H7 (cell line): ENCODE measurements around the gene SUGCT. TPM values are rescaled to one million over a fixed set of nuclear protein-coding genes. Genes with fewer than 3 reads are reported as not detected.
"Not testable (repeated sequence)": the region's sequence is repeated elsewhere in the genome, so short reads cannot be mapped to it uniquely, and the experiment has no call there.

Experiments used
- DNase-seq: peaks from one replicate; pipeline ENCODE4 v3.0.0; 2012
- H3K27me3 ChIP-seq: 2 replicates; pipeline ENCODE4 v1.6.0; 2011; ENCODE audit warnings: mild to moderate bottlenecking, low read length; ENCODE audit not compliant: control insufficient read depth, insufficient read depth
- H3K36me3 ChIP-seq: replicated peaks from 2 replicates; pipeline ENCODE4 v1.5.1; 2011; ENCODE audit warnings: low read length; ENCODE audit not compliant: control insufficient read depth, insufficient read depth
- H3K4me3 ChIP-seq: 2 replicates; pipeline ENCODE4 v1.5.1; 2011; ENCODE audit warnings: low read depth, mild to moderate bottlenecking, control low read depth, low read length, moderate library complexity; ENCODE audit not compliant: insufficient read depth
- total RNA-seq: library from RNA; depleted of rRNA; stranded (reverse); fragments of >200 nt; shearing (Covaris generic); gene quantifications from 2 replicates; pipeline ENCODE4 v1.2.3, GENCODE V29; 2014; rRNA removed

Gene SUGCT
- total RNA-seq = 3.2 and 4.3 TPM in 2 replicates

DNA sequence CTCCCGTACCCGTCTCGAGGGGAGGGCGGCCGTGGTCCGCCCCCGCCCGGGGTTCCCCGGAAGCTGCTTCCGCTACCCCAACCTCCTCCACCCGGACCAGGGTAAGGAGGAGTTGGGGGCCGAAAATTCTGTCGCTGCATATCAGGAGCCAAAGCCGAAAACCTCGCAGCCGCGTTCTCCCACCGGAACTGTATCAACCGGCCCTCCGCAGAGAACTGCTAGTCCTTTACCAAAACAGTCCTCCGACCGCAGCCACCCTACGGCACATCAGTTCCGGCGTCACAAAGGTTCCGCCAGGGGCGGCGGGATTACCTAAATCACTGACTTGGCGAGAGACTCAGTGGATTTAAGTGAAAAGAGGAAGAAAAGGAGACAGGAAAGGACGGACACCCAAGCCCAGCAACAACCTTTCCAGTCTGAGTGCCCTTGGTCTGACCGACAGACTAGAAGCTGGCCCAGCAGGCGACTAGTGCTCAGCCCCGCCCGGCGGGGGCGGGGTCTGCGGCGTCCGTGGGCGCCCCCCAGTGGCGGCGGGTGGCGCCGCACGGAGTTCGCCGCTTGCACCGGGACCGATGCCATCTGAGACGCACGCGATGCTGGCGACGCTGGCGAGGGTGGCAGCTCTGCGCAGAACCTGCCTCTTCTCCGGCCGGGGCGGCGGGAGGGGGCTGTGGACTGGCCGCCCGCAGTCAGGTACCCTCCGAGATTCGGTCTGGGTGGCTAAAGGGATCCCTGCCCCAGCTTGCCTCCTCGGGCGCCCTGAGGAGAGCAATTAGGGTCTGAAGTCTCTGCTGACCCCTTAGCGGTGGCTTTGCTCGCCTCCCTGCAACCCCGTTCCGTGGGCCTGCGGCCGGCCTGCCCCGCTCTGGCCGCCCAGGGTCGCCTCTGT lies at the start of gene SUGCT, which contains the start of gene MPLKIP:
Gene SUGCT (plus strand): TSS at position 578 of the 889 bp plus-strand sequence.
Gene MPLKIP (minus strand): TSS at position 195 of the 889 bp plus-strand sequence. CDS start 55 bp downstream, at position 140.
- peaks cover 8% of the 10 kb centered on the region for H3K27me3 ChIP-seq
- peak; percentile 95 for DNase-seq
- H3K36me3 ChIP-seq = no peaks in the 10 kb centered on the region
- peak within 1 kb of the TSS; percentile 92 for H3K4me3 ChIP-seq

DNA sequence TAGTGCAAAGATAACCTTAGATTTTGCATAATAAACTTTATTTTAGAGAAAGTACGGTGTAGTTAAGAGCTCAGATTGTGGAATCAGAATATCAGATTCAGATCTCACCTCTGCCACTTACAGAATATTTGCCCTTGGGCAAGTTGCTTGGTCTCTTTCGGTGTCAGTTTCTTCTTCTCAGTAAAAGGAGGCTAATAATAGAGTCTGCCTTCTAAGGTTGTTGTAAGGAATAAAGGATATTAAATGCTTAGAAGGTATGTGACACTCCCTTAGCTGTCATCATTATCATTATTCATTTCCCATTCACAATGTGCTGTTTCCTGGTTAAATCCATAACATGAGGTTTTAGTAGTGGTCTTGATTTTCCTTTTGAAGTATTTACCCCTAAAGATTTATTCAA lies 42.6 kb upstream of the SUGCT start:
- peaks cover 15% of the 10 kb centered on the region for H3K36me3 ChIP-seq
- DNase-seq = no peak
- no peak overlapping the region for H3K4me3 ChIP-seq
- no peaks in the 10 kb centered on the region for H3K27me3 ChIP-seq

DNA sequence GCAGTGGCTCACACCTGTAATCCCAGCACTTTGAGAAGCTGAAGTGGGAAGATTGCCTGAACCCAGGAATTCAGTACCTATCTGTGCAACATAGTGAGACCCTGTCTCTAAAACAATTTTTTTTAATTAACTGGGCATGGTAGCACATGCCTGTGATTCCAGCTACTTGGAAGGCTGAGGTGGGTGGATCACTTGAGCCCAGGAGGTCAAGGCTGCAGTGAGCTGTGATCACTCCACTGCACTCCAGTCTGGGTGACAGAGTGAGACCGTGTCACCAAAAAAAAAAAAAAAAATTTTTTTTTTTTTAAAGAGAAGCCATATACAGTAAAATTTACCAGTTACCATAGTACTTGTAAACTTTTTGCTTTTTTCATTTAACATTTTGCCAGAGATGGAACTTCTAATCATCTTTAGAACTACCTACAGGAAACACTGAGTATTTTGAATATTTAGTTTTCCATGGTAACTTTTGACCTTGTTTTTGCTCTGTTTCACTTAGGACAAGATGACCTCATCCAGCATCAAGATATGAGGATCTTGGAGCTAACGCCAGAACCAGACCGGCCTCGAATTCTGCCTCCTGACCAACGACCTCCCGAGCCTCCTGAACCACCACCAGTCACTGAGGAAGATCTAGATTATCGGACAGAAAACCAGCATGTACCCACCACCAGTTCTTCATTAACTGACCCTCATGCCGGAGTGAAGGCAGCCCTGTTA lies 41.0 kb upstream of the SUGCT start:
- no peak for DNase-seq
- Histone ChIP-seq H3K36me3 (peaks cover 11% of the 10 kb centered on the region), H3K27me3 (no peaks in the 10 kb centered on the region), H3K4me3 (no peak overlapping the region)

DNA sequence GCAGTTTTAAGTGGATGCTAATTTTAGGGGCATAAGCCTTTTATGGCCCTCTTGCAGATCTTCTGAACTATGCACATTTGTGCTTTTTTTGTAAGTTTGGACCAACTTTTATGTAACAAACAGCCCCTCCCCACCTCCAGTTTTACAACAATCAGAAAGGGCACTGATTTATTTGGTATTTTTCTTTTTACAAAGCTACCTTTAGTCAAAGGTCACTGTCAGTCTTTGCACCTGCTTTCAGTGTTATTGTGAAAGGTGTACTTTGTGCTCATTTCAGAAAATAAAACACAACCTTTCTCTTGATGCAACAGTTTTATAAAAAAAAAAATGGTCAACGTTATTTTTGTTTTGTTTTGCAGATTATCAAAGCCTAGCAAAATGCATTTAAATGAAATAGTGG lies 39.6 kb upstream of the SUGCT start:
- DNase-seq = no peak
- Histone ChIP-seq H3K36me3 (peaks cover 11% of the 10 kb centered on the region), H3K27me3 (no peaks in the 10 kb centered on the region)

DNA sequence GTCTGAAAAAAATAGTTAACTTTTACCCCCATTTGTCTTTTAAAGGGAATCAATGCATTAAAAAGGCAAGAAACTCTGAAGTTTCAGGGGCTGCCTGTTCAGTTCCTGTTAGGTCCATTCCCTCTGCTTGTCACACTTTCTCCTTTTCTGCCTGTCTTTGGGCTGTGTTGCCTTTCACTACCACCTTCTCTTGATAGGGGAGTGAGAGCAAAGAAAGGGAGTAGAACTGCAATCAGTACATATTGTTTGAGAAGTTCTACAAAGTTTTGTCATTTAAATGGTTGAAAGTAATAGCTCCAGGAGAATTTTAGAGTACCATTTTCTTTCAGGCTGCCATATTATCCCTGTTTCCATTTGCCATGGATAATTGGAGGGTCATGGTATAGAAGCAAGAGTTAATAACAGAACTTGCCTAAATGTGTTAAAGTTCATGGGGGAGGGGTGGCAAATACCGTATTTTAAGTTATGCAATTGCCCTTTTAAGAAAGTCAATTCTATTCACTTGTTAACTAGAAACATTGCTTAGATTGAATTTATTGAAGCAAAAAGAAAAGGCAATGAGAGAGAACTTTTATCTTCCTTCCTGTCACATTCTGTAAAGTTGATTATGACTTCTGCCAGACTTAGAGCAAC lies 39.0 kb upstream of the SUGCT start:
- Histone ChIP-seq H3K27me3 (no peaks in the 10 kb centered on the region), H3K4me3 (no peak overlapping the region), H3K36me3 (peaks cover 11% of the 10 kb centered on the region)
- DNase-seq = peak; percentile 11

More for the DNA sequence above, 39.6 kb upstream of the SUGCT start:
- H3K4me3 ChIP-seq = no peak overlapping the region

DNA sequence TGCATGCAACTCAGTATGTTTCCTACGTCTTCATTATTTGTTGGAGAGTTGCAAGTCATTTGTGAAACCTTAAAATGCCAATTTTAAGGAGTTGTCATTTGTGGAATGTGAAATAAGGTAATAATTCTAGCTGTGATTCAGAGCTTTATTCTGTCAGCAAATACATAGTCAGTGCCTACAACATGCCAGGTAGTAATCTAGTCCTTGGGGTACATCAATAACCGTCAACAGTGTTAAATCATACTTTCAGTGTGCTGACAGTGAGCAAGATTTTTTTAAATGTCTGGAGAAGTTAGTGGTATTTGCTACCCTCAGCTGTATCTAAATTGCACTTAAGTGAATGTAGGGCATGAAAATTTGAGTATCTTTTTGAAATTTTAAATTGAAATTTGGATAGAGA lies 37.1 kb upstream of the SUGCT start:
- peaks cover 11% of the 10 kb centered on the region for H3K36me3 ChIP-seq
- H3K4me3 ChIP-seq = no peak overlapping the region
- no peak for DNase-seq
- H3K27me3 ChIP-seq = no peaks in the 10 kb centered on the region

DNA sequence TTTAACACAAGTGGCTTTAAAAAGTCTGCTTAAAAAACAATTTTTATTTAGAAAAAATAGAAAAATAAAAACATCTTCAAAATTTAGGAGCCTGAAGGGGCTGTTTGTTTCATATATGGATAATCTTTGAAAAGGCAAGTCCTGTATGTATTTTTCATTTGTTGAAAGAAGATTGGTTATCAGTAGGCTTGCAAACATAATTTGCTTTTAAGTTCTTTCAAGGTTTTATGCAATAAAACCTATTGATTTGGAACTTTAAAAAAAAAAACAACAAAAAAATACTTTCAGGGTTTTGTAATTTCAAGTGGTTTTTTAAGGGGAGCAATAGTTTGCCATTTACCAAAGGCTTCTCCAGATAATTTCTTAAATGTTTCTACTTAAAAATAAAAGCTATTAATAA lies 36.0 kb upstream of the SUGCT start:
- no peaks in the 10 kb centered on the region for H3K27me3 ChIP-seq
- DNase-seq = no peak
- no peak overlapping the region for H3K4me3 ChIP-seq

DNA sequence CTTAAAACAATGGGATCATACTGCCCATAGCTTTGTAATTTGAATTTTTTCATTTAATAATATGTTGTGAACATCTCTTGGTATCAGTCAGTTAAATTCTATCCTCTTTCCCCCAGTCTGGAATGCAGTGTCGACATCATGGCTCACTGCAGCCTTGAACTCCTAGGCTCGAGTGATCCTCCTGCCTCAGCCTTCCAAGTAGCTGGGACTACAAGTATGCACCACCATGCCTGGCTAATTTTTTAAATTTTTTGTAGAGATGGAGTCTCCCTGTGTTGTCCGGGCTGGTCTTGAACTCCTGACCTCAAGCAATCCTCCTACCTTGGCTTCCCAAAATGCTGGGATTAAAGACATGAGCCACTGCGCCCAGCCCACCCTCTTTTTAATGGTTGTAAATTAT lies 35.0 kb upstream of the SUGCT start:
- DNase-seq = no peak
- Histone ChIP-seq H3K27me3 (no peaks in the 10 kb centered on the region), H3K4me3 (no peak overlapping the region), H3K36me3 (no peaks in the 10 kb centered on the region)

More for the DNA sequence above, 36.0 kb upstream of the SUGCT start:
- peaks cover 7% of the 10 kb centered on the region for H3K36me3 ChIP-seq

DNA sequence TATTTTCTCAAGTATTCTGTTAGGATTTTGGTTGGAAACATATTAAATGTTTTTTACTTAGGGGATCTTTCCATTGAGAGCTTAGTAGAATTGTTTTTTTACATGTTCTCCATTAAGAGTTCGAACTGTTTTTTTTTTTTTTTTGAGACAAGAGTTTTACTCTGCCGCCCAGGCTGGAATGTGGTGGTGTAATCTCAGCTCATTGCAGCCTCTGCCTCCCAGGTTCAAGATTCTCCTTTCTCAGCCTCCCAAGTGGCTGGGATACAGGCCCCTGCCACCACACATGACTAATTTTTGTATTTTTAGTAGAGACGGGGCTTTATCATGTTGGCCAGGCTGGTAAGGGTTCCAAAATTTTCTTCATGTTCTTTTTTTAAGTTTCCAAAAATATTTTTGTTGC lies 33.6 kb upstream of the SUGCT start:
- Histone ChIP-seq H3K27me3 (no peaks in the 10 kb centered on the region), H3K4me3 (no peak overlapping the region), H3K36me3 (no peaks in the 10 kb centered on the region)
- DNase-seq = no peak

DNA sequence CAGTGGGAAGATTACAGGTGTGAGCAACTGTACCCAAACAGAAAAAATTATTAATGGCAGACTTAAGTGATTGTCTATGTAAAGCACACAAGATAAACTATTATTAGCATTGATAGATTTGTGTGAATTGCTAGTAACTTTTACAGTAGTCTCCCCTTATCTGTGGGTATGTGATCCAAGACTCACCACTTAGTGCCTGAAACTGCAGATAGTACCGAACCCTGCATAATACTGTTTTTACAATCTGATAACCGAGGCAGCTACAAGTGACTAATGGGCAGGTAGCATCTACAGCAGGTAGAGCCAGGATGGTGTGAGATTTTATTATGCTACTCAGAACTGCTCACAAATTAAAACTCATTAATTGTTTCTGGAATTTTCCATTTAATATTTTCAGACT lies 31.9 kb upstream of the SUGCT start:
- no peak overlapping the region for H3K4me3 ChIP-seq
- H3K36me3 ChIP-seq = no peaks in the 10 kb centered on the region; the same call in 1 of the 2 replicates
- no peak for DNase-seq
- no peaks in the 10 kb centered on the region for H3K27me3 ChIP-seq

DNA sequence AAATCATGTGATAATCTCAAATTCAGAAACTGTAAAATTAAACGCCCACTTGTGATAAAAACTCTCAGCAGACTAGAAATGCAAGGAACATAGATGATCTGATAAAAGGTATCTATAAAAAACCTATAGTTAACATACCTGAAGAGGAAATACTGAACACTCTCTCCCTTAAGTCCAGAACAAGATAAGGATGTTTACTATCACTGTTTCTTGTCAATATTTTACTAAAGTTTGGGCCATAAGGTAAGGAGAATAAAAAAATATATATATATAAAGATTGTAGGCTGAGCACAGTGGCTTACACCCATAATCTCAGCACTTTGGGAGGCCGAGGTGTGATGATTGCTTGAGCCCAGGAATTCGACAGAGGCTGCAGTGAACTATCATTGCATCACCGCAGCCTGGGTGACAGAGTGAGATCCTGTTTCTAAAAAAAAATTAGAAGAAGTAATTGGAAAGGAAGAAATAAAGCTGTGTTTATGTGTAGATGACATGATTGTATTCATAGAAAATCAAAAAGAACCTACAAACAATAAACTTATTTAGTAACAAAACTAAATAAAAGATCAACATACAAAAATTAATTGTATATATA lies 28.8 kb upstream of the SUGCT start:
- Histone ChIP-seq H3K4me3 (no peak overlapping the region), H3K36me3 (no peaks in the 10 kb centered on the region; the same call in 1 of the 2 replicates), H3K27me3 (no peaks in the 10 kb centered on the region)
- DNase-seq = no peak

DNA sequence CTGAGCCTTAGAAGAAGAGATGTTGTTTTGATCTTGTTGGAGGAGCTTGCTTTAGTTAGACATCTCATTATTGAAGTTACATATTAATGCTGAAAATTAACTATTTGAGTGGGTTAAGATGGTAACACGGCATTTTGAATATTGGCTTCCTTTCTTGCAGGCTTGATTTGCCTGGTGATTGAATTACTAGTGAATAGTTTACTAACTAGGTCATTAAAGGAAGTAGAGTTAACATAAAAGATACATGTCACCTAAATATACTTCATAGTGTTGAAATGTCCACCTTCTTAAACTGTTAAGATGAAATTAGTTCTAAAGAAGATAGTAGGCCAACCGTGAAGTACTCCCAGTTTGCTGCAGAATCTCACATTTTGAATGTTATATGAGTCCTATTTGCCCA lies 18.9 kb upstream of the SUGCT start:
- Histone ChIP-seq H3K36me3 (no peaks in the 10 kb centered on the region), H3K27me3 (no peaks in the 10 kb centered on the region), H3K4me3 (no peak overlapping the region)
- DNase-seq = no peak

DNA sequence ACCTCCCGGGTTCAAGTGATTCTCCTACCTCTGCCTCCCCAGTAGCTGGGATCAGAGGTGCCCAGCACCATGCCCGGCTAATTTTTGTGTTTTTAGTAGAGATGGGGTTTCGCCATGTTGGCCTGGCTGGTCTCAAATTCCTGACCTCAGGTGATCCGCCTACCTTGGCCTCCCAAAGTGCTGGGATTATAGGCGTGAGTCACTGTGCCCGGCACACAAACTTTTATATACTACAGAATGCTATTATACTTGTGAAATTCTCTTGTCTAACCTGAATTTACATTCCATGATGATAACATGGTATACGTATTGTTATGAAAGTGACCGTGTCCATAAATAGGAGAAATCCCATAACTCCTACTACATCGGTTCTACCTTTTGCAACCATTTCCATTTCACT lies 17.6 kb upstream of the SUGCT start:
- not testable (repeated sequence) for DNase-seq, H3K4me3 ChIP-seq, H3K36me3 ChIP-seq, H3K27me3 ChIP-seq

DNA sequence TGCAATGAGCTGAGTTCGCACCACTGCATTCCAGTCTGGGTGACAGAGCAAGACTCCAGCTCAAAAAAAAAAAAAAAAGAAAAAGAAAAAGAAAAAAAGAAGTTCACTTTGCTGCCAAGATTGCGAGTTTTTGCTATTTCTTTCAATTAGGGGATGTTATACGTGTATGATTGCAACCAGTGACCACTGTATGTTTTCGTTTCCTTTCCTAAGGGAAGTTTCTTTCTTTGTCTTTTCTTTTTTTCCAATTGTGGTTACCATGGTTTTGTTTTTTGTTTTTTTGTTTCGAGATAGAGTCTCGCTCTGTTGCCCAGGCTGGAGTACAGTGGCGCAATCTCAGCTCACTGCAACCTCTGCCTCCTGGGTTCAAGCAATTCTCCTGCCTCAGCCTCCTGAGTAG lies 16.6 kb upstream of the SUGCT start:
- not testable (repeated sequence) for H3K27me3 ChIP-seq, H3K36me3 ChIP-seq, H3K4me3 ChIP-seq, DNase-seq
